HG03066 (cell line): ENCODE data around the gene ACAT2.
A peak's percentile ranks its signal among the peaks of the same experiment; 100 is the strongest.
"Not testable (repeated sequence)": the region's sequence is repeated elsewhere in the genome, so short reads cannot be mapped to it uniquely, and the experiment has no call there.

Source experiments
- ATAC-seq: cut with Tn5 transposase; IDR thresholded peaks from one replicate; pipeline ENCODE4 v1.9.1; 2021; ENCODE audit warnings: low read depth; ENCODE audit not compliant: unreplicated experiment

ACAT2 gene

DNA sequence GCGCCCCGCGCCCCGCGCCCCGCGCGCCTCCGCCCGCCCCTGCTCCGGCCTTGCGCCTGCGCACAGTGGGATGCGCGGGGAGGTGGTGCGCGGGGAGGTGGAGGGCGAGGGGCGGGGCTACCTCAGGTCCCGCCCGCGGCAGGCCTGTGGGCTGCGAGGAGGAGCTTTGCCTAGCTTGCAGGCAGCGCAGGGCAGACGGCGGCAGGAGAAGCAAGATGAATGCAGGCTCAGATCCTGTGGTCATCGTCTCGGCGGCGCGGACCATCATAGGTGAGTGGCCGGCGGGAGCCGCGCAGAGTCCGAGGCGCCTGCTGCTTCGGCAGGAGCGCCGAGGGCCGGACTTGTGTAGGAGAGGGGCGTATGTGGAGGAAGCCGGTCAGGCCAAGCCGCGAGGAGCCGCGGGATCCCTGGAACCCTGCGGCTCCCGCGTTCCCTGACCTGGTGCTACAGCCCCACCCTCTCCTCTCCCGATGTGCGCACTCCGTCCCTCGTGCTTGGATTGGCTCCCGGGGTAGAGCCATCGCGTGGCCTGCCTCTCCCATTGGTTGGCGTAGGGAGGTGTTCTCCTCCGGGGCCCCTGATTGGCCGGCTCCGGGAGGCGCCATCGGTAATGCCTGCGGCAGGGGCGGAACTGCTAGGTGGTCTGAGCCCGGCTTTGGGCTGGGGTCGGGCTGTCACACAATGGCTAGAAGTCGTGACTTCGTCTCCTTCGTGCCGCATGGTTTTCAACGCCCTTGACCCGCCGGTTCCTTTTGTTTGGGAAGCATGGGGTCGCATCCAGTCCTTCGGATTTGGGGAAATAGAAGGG lies at the start of gene ACAT2:
TSS of gene ACAT2 (plus strand) at position 173 of the 808 bp plus-strand sequence. CDS start at position 216, 43 bp downstream.
- ATAC-seq: peak; percentile 97

DNA sequence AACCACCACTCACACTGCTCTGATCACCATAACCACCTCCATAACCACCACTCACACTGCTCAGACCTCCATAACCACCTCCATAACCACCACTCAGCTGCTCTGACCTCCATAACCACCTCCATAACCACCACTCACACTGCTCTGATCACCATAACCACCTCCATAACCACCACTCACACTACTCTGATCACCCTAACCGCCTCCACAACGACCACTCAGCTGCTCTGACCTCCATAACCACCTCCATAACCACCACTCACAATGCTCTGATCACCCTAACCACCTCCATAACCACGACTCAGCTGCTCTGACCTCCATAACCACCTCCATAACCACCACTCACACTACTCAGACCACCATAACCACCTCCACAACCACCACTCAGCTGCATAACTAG lies 49.5 kb upstream of the ACAT2 start:
- not testable (repeated sequence) for ATAC-seq

DNA sequence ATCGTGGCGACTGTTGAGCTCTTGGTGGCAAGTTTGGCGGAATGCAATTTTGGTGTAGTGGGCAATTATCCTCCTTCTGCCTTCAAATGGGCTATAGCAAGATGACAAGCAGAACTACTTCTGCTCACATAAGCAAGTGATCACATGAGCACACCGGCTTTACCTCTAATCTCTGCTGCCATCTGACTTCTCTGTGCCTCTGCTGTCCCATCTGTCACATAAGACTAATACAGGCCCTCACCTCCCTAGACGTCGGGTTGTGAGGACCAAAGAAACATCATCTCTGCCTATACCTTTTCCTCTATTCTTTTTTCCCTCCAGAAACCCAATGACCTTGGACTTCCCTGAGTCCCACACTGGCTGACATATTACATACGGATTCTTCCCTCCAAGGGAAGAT lies 47.9 kb upstream of the ACAT2 start:
- no peak for ATAC-seq

DNA sequence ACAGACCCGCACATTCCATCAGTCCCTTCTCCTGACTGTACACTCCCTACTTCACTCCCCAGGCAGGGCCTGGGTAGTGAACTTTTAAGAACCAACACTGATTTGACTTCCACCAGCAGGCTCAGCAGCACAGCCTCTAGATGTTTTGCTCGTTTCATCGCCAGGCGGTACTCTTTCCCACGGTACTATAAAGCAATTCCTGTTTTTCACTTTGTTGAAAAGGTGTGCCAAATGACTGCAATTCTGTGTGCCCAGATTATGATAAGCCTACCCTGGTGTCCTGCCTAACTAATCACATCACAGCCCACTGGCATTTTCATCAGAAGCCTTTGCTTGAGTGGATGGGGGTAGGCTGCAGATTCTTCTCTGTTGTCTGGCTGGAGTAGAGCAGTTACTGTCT lies 47.4 kb upstream of the ACAT2 start:
- no peak for ATAC-seq

DNA sequence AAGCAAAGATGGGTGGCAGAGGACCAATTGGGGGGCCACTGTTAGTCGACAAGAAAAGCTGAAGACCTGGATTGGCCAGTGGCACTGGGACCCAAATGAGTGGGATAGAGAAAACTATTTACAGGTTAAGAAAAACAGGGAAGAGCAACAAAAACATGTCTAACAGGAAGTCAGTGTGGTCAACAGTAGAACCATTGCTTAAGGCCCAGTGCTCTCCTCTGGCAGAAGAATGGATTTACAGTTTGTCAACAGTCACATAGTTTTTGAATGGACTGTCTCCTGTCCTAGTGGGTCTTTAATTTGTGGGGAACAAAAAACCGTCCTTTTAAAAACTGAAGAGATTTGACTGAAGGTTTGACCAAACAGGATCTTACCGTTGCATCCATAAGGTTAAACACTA lies 46.7 kb upstream of the ACAT2 start:
- ATAC-seq: no peak

DNA sequence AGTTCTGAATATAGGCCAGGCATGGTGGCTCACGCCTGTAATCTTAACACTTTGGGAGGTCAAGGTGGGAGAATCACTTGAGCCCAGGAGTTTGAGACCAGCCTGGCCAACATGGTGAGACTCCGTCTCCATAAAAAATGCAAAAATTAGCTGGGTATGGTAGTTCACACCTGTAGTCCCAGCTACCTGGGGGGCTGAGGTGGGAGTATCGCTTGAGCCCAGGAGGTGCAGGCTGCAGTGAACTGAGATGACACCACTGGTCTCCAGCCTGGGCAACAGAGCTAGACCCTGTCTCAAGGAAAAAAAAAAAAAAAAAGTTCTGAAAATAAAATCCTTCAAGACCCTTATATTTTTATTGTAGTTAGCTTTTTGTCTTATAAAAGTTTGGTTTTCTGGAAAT lies 46.2 kb upstream of the ACAT2 start:
- no peak for ATAC-seq

DNA sequence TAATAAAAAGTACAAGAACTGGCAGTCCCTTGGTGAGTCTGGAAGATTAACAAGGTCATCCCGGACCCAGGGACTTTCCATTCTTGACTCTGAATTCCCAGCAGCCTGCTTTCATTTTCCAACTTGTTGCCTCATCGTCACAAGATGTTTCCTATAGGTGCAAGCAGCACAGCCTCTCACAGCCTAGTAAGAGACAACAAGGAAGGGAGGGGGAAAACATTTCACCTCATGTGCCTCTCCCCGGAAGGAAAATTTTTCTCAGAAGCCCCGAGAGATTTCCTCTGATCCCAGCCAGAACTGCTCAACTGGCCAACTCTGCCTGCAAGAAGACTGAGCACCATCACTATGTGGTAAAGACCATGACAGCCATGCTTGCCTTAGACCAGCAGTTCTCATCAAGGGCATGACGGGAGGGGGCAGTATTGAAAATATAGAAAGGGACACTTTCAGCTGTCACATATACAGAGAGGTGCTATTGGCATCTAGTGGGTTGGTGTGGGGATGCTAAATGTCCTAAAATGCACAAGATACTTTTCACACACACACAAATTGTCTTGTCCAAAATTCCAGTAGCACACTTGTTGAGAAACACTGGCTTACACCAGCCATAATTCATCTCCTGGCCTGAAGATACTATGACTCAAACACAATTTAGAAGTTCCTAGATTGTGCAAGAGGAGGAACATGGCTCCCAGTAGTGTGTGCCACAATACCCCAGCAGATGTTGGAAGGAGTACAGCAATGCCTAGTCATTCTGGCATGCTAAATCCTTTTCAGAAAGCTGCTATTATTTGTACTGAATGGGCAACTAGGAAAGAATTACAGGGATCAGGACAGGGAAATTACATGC lies 45.4 kb upstream of the ACAT2 start:
- ATAC-seq: no peak

DNA sequence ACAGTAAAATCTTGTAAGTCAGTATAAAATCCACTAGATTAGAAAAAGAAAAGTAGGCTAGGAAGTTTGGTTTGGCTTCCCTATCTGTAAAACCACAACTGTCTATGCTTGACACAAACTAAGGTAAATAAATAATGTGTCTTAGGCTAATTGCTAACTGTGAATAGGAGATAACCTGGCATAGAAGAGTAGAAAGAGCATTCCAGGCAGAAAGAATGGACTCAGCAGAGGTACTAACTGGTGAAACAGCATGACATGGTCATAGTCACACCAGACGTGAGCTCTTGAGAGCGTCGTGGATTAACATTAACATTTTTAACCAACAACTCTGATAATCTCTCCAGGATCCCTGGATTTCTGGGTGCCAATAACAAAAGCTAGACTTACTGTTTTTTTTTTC lies 43.2 kb upstream of the ACAT2 start:
- no peak for ATAC-seq

DNA sequence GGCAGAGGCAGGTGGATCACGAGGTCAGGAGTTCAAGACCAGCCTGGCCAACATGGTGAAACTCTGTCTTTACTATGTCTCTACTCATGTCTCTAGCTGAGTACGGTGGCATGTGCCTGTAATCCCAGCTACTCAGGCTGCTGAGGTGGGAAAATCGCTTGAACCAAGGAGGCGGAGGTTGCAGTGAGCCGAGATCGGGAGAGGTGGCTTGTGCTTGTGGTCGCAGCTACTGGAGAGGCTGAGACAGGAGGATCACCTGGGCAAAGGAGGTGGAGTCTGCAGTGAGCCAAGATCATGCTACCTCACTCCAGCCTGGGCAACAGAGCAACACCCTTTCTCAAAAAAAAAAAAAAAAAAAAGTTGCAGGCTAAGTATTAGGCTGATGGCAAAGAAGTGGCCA lies 42.6 kb upstream of the ACAT2 start:
- no peak for ATAC-seq

DNA sequence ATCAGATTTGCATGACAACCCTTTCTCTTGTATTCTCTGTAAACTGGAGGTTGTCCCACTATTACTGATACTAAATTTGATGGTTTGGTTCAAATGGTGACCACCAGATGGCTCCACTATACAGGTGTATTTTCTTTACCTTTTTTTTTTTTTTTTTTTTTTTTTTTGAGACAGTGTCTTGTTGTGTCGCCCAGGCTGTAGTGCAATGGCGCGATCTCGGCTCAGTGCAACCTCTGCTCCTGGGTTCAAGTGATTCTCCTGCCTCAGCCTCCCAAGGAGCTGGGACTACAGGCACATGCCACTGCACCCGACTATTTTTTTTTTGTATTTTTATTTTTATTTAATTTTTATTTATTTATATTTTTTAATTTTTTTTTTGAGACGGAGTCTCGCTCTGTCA lies 41.1 kb upstream of the ACAT2 start:
- no peak for ATAC-seq

DNA sequence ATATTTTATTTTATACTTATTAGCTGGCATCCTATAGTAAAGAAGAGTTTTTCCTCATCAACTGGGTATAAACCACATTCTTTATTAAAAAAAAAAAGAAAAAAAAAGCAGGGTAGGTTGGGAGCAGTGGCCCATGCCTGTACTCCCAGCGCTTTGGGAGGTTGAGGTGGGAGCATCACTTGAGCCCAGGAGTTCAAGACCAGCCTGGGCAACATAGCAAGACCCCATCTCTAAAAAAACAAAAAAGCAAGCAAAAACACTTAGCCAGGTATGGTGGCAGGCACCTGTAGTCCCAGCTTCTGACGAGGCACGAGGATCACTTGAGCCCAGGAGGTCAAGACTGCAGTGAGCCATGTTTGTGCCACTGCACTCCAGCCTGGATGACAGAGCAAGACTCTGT lies 39.9 kb upstream of the ACAT2 start:
- not testable (repeated sequence) for ATAC-seq

DNA sequence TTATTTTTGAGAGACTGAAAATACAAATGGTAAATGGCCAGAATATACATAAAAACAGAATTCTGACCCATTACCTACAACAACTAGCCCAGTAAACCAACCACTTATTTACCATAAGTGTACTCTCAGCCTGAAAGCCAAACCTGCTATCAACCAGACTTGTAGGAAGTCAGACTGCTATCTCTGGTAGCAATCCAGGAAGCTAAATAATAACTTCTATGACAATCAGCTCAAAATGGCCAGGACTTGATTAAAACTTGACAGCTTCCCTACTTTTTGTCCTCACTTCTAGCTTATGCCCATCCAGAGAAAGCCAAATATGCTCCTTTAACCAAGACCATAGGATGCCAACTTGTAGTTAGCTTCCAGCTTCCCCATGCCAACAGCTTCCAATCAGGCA lies 39.2 kb upstream of the ACAT2 start:
- ATAC-seq: no peak

DNA sequence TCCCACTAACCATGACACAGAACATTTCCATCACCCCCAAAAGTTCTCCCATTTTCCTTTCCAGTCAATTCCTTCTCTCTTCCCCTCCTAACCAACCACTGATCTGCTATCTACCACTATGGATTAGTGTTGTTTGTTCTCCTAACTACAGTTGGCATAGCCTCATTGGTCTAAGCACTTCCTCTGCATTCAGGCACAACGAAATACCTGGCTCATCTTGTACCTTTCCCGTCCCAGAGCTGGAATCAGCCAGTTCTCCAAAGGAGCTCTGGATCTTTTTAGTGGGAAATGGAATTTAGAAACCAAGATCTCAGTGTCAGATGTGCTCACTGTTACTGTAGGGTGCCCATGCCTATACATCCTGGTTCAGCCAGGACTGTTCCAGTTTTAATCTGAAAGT lies 38.6 kb upstream of the ACAT2 start:
- no peak for ATAC-seq

DNA sequence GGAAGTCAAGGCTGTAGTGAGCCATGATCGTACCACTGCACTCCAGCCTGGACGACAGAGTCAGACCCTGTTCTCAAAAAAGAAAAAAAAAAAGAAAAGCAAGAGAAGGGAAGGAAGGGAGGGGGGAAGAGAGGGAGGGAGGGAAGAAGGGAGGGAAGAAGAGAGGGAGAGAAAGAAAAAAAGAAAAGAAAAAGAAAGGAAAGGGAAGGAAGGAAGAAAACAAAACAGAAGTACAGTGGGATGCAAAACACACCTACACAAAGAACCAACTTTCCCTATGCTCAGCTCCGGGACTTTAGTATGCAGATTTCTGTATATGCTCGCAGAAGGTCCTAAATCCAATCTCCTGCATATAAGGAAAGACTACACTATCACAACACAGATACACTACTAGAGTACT lies 37.1 kb upstream of the ACAT2 start:
- ATAC-seq: no peak

DNA sequence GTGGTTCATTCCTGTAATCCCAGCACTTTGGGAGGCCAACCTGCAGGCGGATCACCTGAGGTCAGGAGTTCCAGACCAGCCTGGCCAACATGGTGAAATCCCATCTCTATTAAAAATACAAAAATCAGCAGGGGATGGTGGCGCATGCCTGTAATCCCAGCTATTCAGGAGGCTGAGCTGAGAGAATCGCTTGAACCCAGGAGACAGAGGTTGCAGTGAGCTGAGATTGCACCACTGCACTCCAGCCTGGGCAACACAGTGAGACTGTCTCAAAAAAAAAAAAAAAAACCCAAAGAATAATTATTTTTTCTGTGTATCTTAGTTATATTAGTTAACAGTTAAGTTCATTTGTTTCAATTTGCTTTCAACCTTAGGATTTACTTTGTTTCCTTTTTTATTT lies 36.6 kb upstream of the ACAT2 start:
- ATAC-seq: not testable (repeated sequence)

DNA sequence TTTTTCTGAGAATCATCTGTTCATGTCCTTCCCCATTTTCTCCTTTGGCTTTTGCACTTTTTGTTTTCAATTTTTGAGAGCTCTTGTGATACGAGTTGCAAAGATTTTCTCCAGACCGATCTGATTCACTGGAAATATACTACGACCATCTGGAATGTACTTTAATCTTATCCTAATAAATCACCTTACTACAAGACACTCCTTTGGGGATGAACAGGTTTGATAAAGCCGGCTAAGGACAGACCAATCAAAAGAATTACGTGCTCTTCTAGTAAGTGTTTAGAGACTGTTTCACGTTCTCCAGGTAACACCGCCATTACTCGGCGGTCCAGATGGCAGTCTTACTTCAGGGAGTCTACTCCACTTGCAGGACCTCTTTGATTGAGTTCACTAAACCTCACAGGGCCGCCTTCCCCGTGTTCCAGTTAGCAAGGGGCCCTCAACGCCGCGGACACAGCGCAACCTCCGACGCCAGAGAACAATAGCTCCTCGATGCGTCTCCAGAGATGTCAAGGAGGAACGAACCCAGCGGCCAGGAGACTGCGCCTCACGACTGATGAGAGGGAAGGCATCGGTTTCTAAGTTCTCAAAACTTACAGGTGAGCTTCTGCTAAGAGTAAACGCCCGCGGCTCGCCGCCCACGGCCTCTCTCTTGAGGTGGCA lies 35.5 kb upstream of the ACAT2 start:
- peak; percentile 22 for ATAC-seq

DNA sequence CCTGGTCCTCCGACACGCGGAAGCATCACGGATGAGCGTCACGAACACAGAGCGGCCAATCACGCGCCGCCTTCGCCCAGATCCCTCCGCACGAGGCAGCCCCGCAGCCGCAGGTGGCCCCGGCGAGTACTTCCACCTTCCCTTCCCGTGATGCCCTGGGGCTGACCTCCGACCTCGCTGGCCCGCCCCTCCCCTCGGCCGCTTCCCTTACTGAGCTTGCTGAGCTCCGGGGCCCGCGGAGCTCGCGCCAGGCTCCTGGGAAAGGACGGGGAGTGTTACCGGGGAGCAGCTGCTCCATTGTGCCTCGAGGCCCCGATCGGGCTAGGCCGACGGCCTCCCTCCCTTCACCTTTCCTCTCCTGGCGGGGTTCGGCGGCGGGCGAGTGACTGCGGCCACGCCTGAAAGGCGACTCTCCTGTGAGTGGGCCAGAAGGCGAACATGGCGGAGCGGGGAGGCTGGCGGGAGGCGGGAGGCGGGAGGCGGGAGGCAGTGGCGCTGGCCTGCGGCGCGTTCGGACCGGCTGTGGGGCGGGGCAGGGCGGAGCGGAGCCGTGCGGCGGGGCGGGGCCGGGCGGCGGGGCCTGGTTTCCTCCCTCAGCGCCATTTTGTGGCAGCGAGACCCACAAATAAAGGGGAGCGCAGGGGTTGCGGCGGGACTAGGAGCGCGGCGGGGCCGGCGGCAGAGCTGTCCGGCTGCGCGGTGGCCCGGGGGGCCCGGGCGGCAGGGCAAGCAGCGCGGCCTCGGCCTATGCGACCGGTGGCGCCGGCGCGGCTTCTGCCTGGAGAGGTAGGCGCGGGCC lies 34.7 kb upstream of the ACAT2 start, which contains the start of gene WTAP:
TSS of gene WTAP (plus strand) at position 589 of the 799 bp plus-strand sequence. CDS start 8,760 bp downstream, outside the sequence.
- peak; percentile 73 for ATAC-seq

DNA sequence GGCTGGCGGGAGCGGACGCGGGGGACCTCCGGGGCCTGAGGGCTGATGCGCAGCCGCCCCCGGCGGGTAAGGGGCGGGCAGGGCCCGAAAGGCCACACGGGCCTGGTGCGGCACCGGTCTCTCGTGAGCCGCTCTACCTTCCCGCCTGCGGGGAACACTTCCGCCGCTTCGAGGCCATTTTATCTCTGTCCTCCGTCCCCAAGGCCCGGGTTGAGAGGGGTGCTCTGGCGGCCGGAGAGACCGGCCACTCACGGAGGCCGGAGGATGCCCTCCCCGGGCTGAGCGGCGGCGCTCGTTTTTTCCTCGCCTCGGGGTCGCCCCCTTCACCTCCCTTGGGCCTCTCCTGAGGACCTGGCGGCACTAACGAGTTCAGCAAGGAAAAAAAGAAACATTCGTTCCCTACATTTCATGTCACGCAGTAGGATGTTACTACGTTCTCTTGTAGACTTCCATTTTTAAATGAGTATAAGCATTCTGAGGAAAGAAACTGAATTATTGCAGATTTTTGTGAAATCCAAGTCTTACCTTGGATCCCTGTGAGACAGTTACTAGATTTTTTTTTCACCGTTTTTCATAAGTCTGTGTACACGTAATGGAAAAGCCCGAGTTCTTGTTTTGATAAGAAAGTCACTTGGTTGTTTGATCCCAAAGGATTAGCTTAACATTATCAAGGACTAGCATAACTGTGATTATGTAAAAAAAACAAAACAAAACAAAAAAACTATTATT lies 34.0 kb upstream of the ACAT2 start:
- ATAC-seq: peak; percentile 33

DNA sequence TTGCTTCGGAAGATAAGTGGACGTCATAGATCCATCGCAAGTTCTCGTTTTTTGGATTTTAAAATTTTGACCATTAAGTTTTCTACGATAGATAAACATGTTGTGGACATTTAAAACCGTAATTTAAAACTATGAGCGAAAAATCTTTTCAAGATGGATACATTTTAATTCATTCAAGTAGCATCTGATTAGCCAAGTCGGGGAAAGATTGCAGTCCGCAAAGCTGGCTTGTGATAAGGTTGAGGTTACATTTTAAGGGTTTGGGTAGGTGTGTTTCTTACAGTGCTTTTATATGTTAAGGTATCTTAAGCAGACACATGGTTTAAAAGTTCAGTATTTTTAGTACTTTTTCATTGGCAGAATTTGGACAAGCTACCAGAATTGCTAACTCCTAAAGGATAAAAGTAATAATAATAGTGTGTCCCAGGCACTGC lies 33.3 kb upstream of the ACAT2 start:
- no peak for ATAC-seq
